T47D (cell line): ENCODE results near the gene HDAC6.

Experiments
- DNase-seq, 2 experiments: peaks; one replicate each; pipeline versions ENCODE4 v3.0.0 to v3.0.0-alpha.2; 2011 to 2012; ENCODE audit warnings: low read depth in 1 of 2, low spot score in 1 of 2
- JUND ChIP-seq: IDR thresholded peaks from 2 replicates; pipeline ENCODE4 v1.6.1; 2012; ENCODE audit warnings: low read depth
- in situ Hi-C: cut with HindIII; loops from 2 replicates; pipeline ENCODE4 v1.10.0; 2016; ENCODE audit warnings: low sequenced_read_pairs, low pct_unique_long_range_greater_than_20kb

HDAC6 gene

DNA sequence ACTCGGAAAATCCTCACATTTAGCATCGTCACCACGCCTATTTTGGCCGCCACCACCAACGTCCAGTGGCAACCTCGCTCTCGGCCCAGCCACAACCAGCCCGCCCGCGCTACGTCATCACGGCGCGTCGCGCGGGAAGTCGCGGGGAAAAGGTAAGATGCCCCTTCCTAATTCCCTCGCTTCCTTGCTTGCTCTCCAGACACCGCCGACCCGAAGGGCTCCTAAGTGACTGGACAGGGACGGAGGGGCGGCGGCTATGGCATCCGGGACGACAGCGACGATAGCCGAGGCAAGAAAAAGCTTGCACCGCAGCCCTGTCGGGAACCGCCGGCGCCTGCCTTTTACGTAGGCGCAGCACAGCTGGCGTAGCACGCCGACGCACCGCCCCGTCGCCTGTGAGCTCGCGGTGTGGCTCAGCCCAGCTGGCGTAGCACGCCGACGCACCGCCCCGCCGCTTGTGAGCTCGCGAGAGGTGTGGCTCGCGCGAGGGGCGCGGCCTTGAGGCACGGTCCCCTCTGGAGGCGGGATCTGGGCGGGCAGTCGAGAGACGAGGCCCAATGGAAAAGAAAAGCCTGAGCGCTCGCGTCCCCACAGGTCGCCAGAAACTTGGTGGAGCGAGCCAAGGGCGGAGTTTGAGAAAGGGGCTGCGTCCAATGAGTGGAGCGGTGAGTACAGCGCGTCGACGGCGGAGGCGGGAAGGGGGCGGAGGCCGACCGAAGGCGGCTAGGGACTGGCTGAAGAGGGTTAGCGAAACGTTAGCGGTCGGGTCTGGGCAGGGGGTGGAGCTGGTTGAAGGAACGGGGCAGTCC, at the start of gene HDAC6:
Gene HDAC6, plus strand, starts transcription at position 788 of the 809 bp plus-strand sequence. CDS start 626 bp downstream, outside the sequence.
- in situ Hi-C loops, result no loop called here
- TF ChIP-seq JUND, result no peak
- peak; percentile 87 to 99 for DNase-seq

- in situ Hi-C loops, result no loop called here
- DNase-seq, result peak in 1 of 2 experiments; percentile 58
- TF ChIP-seq JUND, result no peak
Observed at GRCh38 chrX:48752498-48752897, 49.4 kb upstream of the HDAC6 start.

GRCh38 chrX:48753708-48754228, 48.1 kb upstream of the HDAC6 start:
- TF ChIP-seq JUND, result no peak
- in situ Hi-C loops, result no loop called here
- peak in 1 of 2 experiments; percentile 22 for DNase-seq

- in situ Hi-C loops, result no loop called here
- peak in 1 of 2 experiments; percentile 44 for DNase-seq
- no peak for TF ChIP-seq JUND
Observed at GRCh38 chrX:48754238-48754637, 47.6 kb upstream of the HDAC6 start.

- no peak for TF ChIP-seq JUND
- DNase-seq, result peak; percentile 59 to 95
- in situ Hi-C loops, result no loop called here
Observed at GRCh38 chrX:48761674-48762471, 40.0 kb upstream of the HDAC6 start, which contains the start of gene GLOD5. GLOD5 (plus strand) TSS chrX:48761747; CDS start chrX:48761791, 44 bp downstream.

DNA sequence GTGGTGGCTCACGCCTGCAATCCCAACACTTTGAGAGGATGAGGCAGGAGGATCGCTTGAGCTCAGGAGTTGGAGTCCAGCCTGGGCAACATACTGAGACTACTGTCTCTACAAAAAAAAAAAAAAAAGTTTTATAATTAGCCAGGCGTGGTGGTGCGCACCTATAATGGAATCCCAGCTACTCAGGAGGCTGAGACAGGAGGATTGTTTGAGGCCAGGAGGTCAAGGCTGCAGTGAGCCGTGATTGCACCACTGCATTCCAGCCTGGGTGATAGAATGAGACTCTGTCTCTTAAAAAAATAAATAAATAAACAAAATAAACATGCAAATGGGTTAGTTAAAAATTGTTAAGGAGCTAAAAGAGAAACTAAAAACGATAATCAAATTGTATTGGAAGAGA, 32.6 kb upstream of the HDAC6 start:
- in situ Hi-C loops, result no loop called here
- no peak for TF ChIP-seq JUND
- DNase-seq, result no peak

GRCh38 chrX:48770296-48770695, 31.6 kb upstream of the HDAC6 start:
- no peak for DNase-seq
- TF ChIP-seq JUND, result no peak
- in situ Hi-C loops, result no loop called here

DNA sequence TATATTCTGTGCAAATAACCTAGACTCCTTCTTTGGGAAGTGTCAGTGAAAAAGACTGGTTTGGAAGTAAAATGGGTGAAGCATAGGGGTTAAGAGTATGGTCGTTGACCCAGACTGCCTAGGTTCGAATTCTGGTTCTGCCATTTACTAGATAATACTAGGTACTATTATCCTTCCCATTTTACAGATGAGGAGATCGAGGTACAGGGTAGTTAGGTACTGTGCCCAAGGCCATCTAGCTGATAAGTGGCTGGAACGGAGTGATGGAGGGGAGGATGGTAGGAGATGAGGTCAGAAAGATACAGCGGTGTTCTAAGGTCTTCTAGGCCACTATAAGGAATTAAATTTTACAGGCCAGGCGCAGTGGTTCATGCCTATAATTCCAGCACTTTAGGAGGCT, 29.3 kb upstream of the HDAC6 start:
- no peak for TF ChIP-seq JUND
- in situ Hi-C loops, result no loop called here
- no peak for DNase-seq

GRCh38 chrX:48776818-48777439, 24.9 kb upstream of the HDAC6 start:
- no peak for TF ChIP-seq JUND
- DNase-seq, result no peak
- in situ Hi-C loops, result no loop called here

GRCh38 chrX:48779399-48779798, 22.5 kb upstream of the HDAC6 start:
- TF ChIP-seq JUND, result no peak
- in situ Hi-C loops, result no loop called here
- no peak for DNase-seq

GRCh38 chrX:48781705-48782104, 20.2 kb upstream of the HDAC6 start:
- in situ Hi-C loops, result no loop called here
- no peak for TF ChIP-seq JUND
- no peak for DNase-seq

- DNase-seq, result no peak
- in situ Hi-C loops, result no loop called here
- no peak for TF ChIP-seq JUND
Observed at GRCh38 chrX:48782216-48782615, 19.7 kb upstream of the HDAC6 start.
